ENCODE results near the gene ZMIZ1. TPM values are rescaled to one million over a fixed set of nuclear protein-coding genes. Genes with fewer than 3 reads are reported as not detected.

The ZMIZ1 gene
- polyA plus RNA-seq, 3 donors = 3.3 to 64.6 (median 8.9) TPM

DNA sequence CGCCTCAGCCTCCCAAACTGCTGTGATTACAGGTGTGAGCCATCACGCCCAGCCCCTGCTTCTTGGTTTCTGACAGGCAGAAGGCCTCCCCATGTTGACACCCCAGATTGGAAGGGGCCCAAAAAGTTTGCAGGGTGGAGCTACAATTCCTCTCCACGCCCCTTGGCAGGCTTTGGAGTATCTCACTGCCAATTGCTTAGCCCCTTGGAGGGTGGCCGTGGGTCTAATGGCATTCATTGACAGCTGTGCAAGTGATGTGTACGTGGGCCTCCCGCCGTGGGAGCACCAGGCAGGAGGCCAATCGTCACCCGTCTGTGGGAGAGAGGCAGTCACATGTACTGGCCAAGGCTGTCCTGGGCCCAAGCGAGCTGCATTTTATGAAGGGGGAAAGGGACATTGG is 204.8 kb downstream of the ZMIZ1 start:
- Histone ChIP-seq H4K20me1 (ENCODE audit: insufficient read depth, low read length) (peaks cover 35% of the 10 kb centered on the region), H3K9me3 (replicated peaks in 1 of 2; ENCODE audit: control insufficient read depth in 1 of 2, insufficient read depth in 1 of 2, low read length in 2 of 2) (no peaks in the 10 kb centered on the region), H3K79me2 (ENCODE audit: insufficient read depth, low read length) (peaks cover 66% of the 10 kb centered on the region), H3K9ac (ENCODE audit: insufficient read depth, low read length, poor library complexity, severe bottlenecking) (peak overlapping the region; percentile 41), H3K4me3 (replicated peaks in 1 of 3; ENCODE audit: low read depth in 2 of 3, low read length in 3 of 3) (no peak overlapping the region), H3K27ac (ENCODE audit: low read depth in 1 of 2, low read length in 2 of 2) (peak overlapping the region; percentile 33 to 88), H3K4me1 (ENCODE audit: control insufficient read depth in 1 of 2, insufficient read depth in 2 of 2, low read length in 2 of 2) (peaks cover 54 to 60% of the 10 kb centered on the region in 2 donors), H3K27me3 (ENCODE audit: control insufficient read depth in 2 of 2, insufficient read depth in 2 of 2, low read length in 2 of 2) (no peaks in the 10 kb centered on the region), H3K36me3 (replicated peaks in 1 of 2; ENCODE audit: control insufficient read depth in 1 of 2, insufficient read depth in 2 of 2, low read length in 2 of 2) (peaks cover 16 to 34% of the 10 kb centered on the region in 2 donors), H2AFZ (ENCODE audit: insufficient read depth, low read depth, low read length, poor library complexity, severe bottlenecking) (no peak overlapping the region), H3K4me2 (replicated peaks; ENCODE audit: extremely low read depth, low read length, poor library complexity, severe bottlenecking) (no peak overlapping the region)
- no peak for DNase-seq
- peak overlapping the region; percentile 68 to 99 (median 80) for H3K27ac Mint-ChIP-seq
- TF ChIP-seq, protein P1, sequence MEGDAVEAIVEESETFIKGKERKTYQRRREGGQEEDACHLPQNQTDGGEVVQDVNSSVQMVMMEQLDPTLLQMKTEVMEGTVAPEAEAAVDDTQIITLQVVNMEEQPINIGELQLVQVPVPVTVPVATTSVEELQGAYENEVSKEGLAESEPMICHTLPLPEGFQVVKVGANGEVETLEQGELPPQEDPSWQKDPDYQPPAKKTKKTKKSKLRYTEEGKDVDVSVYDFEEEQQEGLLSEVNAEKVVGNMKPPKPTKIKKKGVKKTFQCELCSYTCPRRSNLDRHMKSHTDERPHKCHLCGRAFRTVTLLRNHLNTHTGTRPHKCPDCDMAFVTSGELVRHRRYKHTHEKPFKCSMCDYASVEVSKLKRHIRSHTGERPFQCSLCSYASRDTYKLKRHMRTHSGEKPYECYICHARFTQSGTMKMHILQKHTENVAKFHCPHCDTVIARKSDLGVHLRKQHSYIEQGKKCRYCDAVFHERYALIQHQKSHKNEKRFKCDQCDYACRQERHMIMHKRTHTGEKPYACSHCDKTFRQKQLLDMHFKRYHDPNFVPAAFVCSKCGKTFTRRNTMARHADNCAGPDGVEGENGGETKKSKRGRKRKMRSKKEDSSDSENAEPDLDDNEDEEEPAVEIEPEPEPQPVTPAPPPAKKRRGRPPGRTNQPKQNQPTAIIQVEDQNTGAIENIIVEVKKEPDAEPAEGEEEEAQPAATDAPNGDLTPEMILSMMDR (IDR thresholded peaks at IDR 0.05) = no peak
- no peak overlapping the region for H3K4me3 Mint-ChIP-seq
- intact Hi-C loops (cut with micrococcal nuclease) = loop anchor here in 1 of 2 donors (5.0 kb wide), 1 partner anchor 36 kb away; no protein-coding TSS in a partner anchor
- H3K9me3 Mint-ChIP-seq = no peaks in the 10 kb centered on the region
- peaks cover 67 to 68% of the 10 kb centered on the region in 2 donors for H3K36me3 Mint-ChIP-seq
- 85% methylated on average over 10 of the region's 10 CpGs for WGBS (ENCODE audit: insufficient coverage)
- peaks cover 0 to 4% (median 1%) of the 10 kb centered on the region in 3 donors for H3K27me3 Mint-ChIP-seq (ENCODE audit: low read depth in 3 of 3)
- H3K4me1 Mint-ChIP-seq = peaks cover 58% of the 10 kb centered on the region

- H3K36me3 ChIP-seq (replicated peaks in 1 of 2; ENCODE audit: control insufficient read depth in 1 of 2, insufficient read depth in 2 of 2, low read length in 2 of 2) = peaks cover 16 to 34% of the 10 kb centered on the region in 2 donors
- H3K9me3 Mint-ChIP-seq = peaks cover 0 to 3% (median 0%) of the 10 kb centered on the region in 7 donors
- peak overlapping the region; percentile 33 to 88 for H3K27ac ChIP-seq (ENCODE audit: low read depth in 1 of 2, low read length in 2 of 2)
- peaks cover 53% of the 10 kb centered on the region for H3K4me1 Mint-ChIP-seq
- peak overlapping the region; percentile 68 to 99 (median 80) for H3K27ac Mint-ChIP-seq
- peaks cover 57% of the 10 kb centered on the region for H3K79me2 ChIP-seq (ENCODE audit: insufficient read depth, low read length)
- intact Hi-C loops (cut with micrococcal nuclease) = loop anchor here in 1 of 2 donors (5.0 kb wide), 1 partner anchor 37 kb away; no protein-coding TSS in a partner anchor
- peaks cover 66 to 67% of the 10 kb centered on the region in 2 donors for H3K36me3 Mint-ChIP-seq
- H3K4me2 ChIP-seq (replicated peaks; ENCODE audit: extremely low read depth, low read length, poor library complexity, severe bottlenecking) = no peak overlapping the region
- no peak overlapping the region for H2AFZ ChIP-seq (ENCODE audit: insufficient read depth, low read depth, low read length, poor library complexity, severe bottlenecking)
- TF ChIP-seq, protein P1 (IDR thresholded peaks at IDR 0.05) = no peak
- H3K9ac ChIP-seq (ENCODE audit: insufficient read depth, low read length, poor library complexity, severe bottlenecking) = peak overlapping the region; percentile 41
- WGBS (ENCODE audit: insufficient coverage) = 58% methylated on average over 26 of the region's 32 CpGs
- peaks cover 0 to 5% (median 1%) of the 10 kb centered on the region in 3 donors for H3K27me3 Mint-ChIP-seq (ENCODE audit: low read depth in 3 of 3)
- DNase-seq = peak; percentile 91 to 98 (median 95)
- no peak overlapping the region for H3K4me3 ChIP-seq (replicated peaks in 1 of 3; ENCODE audit: low read depth in 2 of 3, low read length in 3 of 3)
- H4K20me1 ChIP-seq (ENCODE audit: insufficient read depth, low read length) = peaks cover 35% of the 10 kb centered on the region
- H3K4me1 ChIP-seq (ENCODE audit: control insufficient read depth in 1 of 2, insufficient read depth in 2 of 2, low read length in 2 of 2) = peaks cover 45 to 51% of the 10 kb centered on the region in 2 donors
- peak overlapping the region in 1 of 2 donors; percentile 48 for H3K4me3 Mint-ChIP-seq
- H3K27me3 ChIP-seq (ENCODE audit: control insufficient read depth in 2 of 2, insufficient read depth in 2 of 2, low read length in 2 of 2) = no peaks in the 10 kb centered on the region
- H3K9me3 ChIP-seq (replicated peaks in 1 of 2; ENCODE audit: control insufficient read depth in 1 of 2, insufficient read depth in 1 of 2, low read length in 2 of 2) = no peaks in the 10 kb centered on the region
Observed at GRCh38 chr10:79274279-79275104, 205.7 kb downstream of the ZMIZ1 start.
